ENCODE measurements around the gene RFX2.
"Not testable (repeated sequence)": the region's sequence is repeated elsewhere in the genome, so short reads cannot be mapped to it uniquely, and the experiment has no call there.

RFX2 gene

DNA sequence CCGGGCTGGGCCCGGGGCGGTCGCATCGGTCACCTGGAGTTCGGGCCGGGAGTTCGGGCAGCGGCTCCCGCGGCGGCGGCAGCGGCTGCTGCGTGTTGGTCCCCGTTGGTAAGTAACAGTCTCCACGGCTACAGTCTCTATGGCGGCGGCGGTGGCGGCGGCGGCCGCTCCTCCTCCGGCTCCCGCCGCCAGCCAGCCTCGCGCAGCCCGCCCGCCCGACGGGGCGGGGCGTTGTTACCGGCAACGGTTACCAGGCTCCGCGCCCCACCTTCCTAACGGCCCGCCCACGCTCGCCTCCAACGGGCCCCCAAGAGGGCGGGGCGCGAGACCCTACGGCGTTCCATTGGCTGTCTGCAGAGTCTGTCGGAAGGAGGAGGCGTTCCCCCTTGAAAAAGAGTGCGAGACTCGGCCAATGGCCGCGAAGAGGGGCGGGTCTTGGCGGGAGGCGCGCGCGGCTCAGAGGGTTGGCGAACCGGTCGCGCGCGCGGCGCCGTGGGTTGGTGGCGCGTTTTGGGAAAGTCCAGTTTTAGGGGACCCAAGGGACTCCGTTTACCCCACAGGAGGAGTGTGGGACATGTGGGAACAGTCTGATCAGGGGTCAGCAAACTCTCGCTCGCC, at the start of gene RFX2:
TSS of gene RFX2 (minus strand) at position 141 of the 618 bp plus-strand sequence. CDS start 63,004 bp downstream, outside the sequence.
- DNase-seq (ENCODE audit: extremely low read depth in 1 of 2, low read depth in 1 of 2): peak; percentile 98

DNA sequence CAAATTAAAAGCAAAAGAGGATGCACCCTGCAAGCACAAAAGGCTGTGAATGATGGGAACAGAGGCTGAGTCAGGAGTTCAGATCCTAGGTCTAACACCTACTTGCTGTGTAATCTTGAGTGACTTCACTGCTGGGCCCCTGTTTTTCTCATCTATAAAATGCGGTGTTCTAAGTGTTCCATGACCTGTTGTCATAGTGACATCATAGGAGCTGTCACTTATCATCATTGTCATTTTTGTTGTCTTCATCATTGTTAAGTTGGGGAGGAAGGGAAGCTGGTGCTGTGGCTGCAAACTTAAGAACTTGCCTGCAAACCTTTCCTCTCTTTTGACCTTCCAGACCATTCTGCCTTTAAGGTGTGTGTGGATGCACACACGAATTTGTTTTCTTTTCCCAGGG, 45.7 kb upstream of the RFX2 start:
- no peak for DNase-seq (ENCODE audit: extremely low read depth in 1 of 2, low read depth in 1 of 2)

DNA sequence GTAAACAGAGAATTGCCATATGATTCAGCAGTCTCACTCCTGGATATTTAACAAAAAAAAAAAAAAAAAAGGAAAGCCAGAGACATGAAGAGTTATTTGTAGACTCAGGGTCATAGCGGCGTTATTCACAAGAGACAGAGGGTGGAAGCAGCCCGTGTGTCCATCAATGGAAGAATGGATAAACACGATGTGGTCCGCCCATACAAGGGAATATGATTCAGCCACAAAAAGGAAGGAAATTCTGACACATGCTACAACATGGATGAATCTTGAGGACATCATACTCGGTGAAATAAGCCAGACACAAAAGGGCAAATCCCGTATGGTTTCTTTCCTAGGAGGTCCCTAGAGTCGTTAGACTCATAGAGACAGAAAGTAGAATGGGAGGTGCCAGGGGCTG, 40.0 kb upstream of the RFX2 start:
- DNase-seq (ENCODE audit: extremely low read depth in 1 of 2, low read depth in 1 of 2): no peak

DNA sequence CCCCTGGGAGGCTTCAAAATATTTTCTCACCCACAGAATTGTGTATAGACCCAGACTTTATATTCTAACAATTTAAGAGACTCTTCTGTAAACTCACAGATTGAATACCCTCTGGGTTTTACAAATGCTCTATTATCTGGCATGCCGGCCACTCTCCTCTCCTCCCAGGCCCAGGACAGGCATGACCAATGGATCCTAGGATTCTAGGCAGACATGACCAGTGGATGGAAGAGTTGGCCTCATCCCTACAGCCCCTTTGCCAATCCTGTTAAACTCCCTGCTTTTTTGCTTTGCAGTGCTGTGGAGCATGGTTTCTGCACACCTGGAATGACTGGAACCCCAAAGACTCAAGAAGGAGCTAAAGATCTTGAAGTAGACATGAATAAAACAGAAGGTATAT, 30.9 kb upstream of the RFX2 start:
- DNase-seq (ENCODE audit: extremely low read depth in 1 of 2, low read depth in 1 of 2): no peak

DNA sequence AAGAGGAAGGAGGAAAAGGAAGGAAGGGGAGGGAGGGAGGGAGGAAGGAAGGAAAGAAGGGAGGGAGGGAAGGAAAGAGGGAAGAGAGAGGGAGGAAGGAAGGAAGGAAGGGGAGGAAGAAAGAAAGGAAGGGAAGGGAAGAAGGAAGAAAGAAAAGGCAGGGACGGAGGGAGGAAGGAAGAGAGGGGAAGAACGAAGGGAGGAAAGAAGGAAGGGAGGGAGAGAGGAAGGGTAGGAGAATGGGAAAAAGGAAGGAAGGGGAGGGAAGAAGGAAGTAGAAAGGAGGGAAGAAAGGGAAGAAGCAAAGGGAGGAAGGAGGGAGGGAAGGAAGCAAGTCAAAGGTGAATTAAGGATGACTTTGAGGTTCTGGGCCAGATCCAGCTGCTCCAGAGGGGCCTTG, 28.2 kb upstream of the RFX2 start:
- DNase-seq (ENCODE audit: extremely low read depth in 1 of 2, low read depth in 1 of 2): no peak

DNA sequence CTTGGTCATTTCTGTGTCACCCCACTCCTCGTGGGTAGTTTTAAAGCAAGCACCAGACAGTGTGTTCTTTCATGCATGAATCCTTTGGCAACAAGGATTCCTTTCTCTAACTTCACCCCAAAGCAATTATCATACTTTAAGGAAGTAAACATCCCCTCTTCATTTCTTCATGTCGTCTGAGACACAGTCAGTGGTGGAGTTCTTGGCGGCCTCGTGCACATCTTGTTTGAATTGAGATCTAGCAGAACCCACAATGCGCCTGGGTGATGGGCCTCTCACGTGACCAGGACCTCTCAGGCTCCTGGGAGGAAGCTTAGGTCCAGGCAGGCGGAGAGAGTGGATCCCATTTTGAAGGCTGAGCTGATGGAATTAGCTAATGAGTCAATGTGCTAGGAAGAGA, 27.8 kb upstream of the RFX2 start:
- no peak for DNase-seq (ENCODE audit: extremely low read depth in 1 of 2, low read depth in 1 of 2)

DNA sequence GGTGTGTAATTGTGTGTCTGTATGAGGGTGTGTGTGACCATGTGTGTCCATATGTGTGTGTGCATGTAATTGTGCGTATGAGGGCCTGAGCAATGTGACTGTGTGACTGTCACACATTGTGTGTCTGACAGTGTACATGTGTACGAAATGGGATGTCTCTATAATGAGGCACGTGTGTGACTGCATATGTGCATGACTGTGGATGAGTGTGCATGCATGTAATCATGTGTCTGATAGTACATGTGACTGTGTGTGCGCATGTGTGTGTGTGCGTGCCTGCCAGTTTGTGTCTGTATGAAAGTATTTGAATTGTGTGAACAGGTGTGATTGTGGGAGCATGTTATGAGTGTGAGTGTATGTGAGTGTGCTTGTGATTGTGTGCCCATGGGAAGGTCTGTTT, 22.9 kb upstream of the RFX2 start:
- no peak for DNase-seq (ENCODE audit: extremely low read depth in 1 of 2, low read depth in 1 of 2)

DNA sequence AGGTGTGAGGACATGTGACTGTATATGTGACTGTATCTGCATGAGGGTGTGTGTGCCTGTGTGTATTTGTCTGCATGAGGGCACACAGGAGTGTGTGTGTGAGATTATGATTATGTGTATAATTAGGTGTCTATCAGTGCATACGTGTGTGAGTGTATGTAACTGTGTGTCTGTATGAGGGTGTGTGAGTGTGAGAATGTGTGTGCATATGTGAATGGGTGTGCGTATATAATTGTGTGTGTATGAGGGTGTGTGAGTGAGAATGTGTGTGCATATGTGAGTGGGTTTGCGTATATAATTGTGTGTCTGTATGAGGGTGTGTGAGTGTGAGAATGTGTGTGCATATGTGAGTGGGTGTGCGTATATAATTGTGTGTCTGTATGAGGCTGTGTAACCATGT, 22.2 kb upstream of the RFX2 start:
- DNase-seq (ENCODE audit: extremely low read depth in 1 of 2, low read depth in 1 of 2): no peak

DNA sequence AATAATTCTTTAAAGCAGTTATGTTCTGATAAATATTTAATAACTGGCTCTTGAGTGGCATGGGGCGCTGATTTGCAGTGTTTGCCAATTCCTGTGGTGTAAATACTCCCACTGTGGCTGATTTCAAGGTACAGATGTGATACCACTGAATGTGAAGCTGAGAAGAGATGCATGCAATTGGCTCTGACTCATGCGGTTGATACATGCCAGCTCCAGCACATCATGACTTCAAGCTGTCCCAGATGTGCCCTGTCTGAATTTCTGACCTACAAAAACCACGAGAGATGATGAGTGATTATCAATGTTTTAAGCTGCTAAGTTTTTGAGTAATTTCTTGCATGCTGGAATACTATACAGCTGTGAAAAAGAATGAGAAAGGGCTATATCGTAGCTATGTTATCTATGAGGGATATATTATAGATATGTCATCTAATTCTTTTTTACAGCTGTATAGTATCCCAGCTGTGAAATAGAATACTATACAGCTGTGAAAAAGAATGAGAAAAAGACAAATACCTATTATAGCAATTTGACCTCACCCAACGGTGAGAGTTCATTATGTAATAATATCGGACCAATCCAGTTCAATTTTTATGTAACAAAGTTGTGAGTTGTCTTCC, 17.5 kb upstream of the RFX2 start:
- DNase-seq (ENCODE audit: extremely low read depth in 1 of 2, low read depth in 1 of 2): no peak

DNA sequence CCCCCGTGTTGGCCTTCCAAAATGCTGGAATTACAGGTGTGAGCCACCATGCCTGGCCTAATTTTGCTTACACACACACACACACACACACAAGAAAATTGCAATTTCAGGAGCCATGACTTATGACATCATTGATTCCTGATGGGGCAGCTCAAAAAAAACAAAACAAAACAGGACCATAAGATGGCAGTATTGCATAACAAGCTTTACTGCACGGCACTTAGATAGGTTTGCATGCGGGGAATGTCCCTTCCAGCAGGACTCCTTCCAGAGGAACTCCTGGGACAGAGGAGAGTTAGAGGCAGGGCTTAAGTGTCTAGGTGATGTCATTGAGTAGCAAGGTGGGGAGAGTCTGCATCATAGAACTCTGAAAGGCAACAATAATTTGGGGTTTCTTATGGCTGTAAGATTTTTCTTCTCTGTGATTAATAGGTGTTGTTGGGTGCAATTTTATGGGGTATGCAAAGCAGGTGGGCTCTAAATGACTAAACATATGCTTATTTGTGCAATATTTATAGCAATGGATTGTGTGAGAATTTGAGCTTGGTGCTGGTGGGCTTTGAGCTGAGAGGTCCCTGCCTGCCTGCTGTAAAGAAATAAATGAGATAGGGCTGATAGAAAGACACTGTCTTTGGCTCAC, 16.2 kb upstream of the RFX2 start:
- no peak for DNase-seq (ENCODE audit: extremely low read depth in 1 of 2, low read depth in 1 of 2)

DNA sequence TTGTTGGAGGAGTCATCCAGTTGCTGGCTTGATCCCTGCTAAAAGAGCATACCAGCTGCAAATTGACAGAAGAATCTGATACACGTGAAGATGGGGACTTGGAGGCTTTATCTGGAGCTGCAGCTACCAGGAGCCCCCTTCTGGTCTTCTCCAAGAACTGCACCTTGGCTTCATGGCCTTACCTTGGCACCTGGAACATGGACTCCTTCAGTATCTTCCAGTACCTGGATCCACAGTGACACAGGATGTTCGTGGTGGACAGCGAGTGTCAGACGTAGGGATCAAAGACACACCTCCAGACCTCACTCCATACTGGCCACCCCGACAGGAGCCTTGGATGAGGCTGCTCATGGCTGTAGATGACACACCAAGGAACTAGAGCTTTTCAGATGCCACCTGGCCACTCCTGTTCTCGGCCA, 15.3 kb upstream of the RFX2 start:
- peak in 1 of 2 donors; percentile 28 for DNase-seq (ENCODE audit: extremely low read depth in 1 of 2, low read depth in 1 of 2)

DNA sequence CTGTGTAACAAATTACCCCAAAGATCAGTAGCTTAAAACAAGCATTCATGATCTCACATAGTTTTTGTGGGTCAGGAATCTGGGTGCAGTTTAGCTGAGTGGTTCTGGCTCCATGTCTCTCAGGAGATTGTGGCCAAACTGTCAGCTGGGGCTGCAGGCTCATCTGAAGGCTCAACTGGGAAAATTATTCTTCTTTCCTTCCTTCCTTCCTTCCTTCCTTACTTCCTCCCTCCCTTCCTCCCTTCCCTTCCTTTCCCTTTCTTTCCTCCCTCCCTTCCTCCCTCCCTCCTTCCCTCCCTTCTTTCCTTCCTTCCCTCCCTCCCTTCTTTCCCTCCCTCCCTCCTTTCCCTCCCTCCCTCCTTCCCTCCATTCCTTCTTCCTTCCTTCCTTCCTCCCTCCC, 8.7 kb upstream of the RFX2 start:
- DNase-seq (ENCODE audit: extremely low read depth in 1 of 2, low read depth in 1 of 2): no peak

DNA sequence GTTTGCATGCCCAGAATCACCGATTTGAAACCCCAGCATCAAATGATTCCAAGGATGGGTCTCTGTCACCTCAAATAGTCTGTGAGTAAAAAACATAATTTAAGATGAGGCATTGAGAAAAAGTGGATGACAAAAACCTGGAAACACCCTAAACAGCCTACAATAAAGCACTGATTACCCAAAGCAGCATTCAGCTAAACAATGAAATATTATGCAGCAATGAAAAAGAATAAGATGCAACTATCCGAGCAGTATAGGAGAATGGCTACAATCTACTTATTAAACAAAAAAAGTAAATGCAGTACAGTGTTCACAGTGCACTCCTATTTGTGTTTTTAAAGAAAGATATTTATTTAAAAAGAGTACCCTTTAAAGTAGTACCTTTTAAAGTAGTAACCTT, 7.7 kb upstream of the RFX2 start:
- no peak for DNase-seq (ENCODE audit: extremely low read depth in 1 of 2, low read depth in 1 of 2)

DNA sequence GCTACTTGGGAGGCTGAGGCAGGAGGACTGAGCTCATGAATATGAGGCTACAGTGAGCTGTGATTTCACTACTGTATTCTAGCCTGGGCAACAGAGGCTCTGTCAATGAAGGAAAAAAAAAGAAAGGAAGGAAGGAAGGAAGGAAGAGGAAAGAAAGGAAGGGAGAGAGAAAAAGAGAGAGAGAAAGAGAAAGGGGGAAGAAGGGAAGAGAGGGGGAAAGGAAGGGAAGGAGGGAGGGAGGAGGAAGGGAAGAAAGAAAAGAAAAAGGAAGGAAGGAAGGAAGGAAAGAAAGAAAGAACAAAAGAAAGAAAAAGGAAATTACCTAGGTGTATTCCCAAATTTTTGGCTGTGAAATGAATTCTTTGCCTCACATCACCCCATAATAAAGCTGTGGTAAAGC, 7.2 kb upstream of the RFX2 start:
- no peak for DNase-seq (ENCODE audit: extremely low read depth in 1 of 2, low read depth in 1 of 2)

DNA sequence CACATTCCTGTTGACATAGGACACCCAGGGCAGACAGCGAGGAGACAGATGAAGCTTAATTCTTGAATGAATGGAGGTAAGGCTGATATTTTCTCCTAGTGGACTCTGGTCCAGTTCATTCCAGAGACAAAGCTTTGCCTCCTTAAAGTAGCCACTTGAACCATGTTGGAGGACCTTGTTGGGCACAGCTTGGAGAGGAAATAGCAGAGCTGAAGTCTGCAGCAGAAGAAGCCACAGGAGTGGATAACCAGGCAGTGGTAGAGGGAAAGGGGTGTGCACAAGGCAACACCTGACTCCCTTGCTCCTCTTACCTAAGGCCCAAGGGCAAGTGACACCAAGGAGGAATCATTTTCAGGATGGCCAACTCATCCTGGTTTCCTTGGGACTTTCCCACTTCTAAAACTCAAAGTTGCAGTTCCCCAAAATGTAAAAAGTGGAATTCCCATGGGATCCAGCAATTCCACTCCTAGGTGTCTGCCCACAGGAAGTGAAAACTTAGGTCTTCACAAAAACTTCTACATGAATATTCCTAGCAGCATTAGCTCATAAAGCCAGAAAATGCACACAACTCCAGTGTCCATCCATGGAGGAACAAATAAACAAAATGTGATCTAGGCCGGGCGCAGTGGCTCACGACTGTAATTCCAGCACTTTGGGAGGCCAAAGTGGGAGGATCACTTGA, 6.6 kb upstream of the RFX2 start:
- DNase-seq (ENCODE audit: extremely low read depth in 1 of 2, low read depth in 1 of 2): no peak

DNA sequence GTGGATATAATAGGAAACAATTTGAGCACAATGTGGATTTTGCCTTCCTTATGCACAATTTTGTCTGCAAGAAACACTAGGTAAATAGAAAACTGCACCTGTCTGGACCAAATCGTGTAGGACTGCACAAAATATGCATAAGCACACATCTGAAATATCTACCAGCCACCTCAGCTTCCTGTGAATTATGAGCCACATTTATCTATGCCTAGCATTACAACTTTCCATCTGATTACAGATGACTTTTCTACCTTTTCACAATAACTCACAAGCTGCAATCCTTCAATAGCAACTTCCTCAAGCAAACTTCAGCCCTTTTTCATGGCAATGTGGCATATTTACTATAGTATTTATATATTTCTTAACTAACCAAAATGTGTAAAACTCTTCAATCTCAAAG, 5.7 kb upstream of the RFX2 start:
- no peak for DNase-seq (ENCODE audit: extremely low read depth in 1 of 2, low read depth in 1 of 2)

DNA sequence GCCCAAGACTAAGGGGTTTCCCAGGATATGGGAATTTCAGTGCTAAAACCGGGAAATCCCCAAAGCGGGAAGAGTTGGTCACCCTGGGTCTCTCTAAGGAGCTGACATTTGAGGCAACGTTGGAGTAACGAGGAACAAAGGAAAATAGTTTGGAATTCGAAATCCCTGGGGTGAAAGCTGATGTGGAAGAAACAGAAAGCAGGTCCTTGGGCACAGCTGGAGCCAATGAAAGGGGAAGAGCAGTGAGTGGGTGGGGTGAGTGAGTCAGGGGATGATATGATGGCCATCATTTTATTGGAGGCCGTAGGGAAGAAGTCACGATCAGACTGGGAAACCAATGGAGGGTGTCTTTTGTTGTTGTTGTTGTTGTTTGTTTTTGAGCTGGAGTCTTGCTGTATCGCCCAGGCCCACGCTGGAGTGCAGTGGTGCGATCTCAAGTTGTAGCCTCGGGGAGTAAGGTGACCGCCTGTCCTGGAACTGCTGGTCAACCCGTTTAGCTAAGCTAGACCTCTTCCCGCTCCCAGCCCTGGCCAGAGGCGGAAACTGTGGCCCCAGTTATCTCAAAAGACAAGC, 3.4 kb upstream of the RFX2 start:
- no peak for DNase-seq (ENCODE audit: extremely low read depth in 1 of 2, low read depth in 1 of 2)

DNA sequence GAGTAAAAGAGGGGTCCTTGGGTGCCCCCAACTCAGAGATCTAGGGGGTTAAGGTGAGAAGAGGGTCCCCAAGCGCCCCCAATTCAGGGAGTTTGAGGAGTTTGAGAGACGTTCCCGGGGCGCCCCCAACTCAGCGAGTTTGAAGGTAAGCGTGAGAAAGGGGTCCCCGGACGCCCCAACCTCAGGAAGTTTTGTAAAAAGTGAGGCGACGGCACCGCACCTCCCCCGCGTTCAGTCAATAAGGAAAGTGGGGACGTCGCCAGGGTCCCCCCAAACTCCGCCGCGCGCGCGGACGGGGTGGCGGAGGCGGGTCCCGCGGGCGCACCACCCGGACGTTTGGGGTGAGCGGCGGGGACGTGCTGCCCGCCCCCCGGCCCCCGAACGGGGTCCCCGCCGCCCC, 353 bp downstream of the RFX2 start:
- no peak for DNase-seq (ENCODE audit: extremely low read depth in 1 of 2, low read depth in 1 of 2)

DNA sequence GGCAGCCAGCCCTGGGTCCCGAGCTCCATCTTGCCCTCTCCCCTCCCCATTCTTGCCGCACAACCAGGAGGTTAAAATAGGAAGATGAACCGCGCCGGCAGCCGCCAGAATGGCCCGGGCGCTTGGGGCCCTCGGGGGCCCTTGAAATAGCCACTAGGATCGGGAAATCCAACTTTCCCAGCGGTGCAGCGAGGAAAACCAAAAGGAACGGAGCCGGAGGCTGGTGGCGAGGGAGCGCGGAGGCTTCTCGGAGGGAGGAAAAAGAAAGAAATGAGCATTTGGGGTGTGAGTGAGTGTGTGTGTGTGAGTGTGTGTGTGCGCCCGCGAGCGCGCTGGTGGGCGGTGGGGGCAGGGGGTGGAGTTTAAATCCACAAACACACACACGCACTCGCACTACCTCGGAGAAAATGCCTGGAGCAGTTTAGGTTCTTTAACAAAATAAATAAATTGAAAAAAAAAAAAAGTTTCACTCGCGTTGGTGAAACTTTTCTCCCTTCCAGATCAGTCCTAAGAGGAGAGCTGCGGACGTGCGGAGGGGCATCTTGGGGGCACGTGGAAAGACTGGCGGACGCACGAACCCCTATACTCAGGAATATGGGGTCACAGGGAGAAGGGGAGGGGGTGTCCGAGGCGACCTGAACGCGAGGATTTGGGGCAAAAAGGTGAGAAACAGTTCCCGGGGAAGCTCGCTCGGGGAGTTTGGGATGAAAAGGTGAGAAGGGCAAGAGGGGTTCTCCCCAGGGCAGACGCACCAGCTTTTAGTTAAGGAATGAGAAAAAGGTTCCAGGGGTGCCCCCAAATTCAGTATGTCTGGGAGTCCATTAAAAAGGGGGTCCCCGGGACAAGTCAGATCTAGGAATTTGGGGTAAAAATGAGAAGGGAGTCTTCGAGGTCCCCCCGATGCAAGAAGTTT, 1.3 kb downstream of the RFX2 start:
- DNase-seq (ENCODE audit: extremely low read depth in 1 of 2, low read depth in 1 of 2): no peak

DNA sequence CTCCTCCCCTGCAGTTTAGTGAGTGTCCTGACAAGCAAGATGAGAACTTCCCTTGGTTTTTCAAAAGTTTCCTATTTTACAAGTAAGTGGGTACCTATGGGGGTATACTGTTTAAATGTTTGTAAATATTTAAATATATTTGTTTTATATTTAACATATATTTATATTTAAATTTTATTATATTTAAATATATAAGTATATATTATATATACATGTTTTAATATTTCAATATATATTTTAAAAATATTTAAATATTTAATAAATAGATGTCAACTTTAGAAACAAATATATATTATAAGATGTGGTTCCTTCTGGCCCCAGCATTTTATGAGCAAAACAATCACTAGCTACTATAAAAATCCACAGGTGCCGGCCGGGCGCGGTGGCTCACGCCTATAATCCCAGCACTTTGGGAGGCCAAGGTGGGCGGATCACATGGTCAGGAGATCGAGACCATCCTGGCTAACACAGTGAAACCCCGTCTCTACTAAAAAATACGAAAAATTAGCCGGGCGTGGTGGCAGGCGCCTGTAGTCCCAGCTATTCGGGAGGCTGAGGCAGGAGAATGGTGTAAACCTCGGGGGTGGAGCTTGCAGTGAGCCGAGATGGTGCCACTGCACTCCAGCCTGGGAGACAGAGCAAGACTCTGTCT, 3.5 kb downstream of the RFX2 start:
- DNase-seq (ENCODE audit: extremely low read depth in 1 of 2, low read depth in 1 of 2): not testable (repeated sequence)
